Sigmoid colon (tissue), 7 donors: Measurements from ENCODE around the gene EPB41L1. TPM values are rescaled to one million over a fixed set of nuclear protein-coding genes. Genes with fewer than 3 reads are reported as not detected.

Source experiments
- DNase-seq: peaks from one replicate; pipeline ENCODE4 v3.0.0-alpha.2; 2019
- H3K27ac ChIP-seq, 4 donors: fragments of 200-600 bp; sonication (generic); one replicate each; pipeline ENCODE4 v1.5.1; 2016 to 2019; ENCODE audit warnings: mild to moderate bottlenecking in 1 of 4
- H3K27me3 ChIP-seq, 3 donors: fragments of 200-600 bp; sonication (generic); one replicate each; pipeline ENCODE4 v1.5.1; 2019; ENCODE audit warnings: mild to moderate bottlenecking in 1 of 3
- H3K36me3 ChIP-seq, 4 donors: fragments of 200-600 bp; sonication (generic); one replicate each; pipeline ENCODE4 v1.5.1; 2016 to 2019
- H3K4me1 ChIP-seq, 4 donors: fragments of 200-600 bp; sonication (generic); one replicate each; pipeline ENCODE4 v1.5.1; 2017 to 2019
- H3K4me3 ChIP-seq, 4 donors: fragments of 200-600 bp; sonication (generic); one replicate each; pipeline ENCODE4 v1.5.1; 2017 to 2019; ENCODE audit warnings: mild to moderate bottlenecking in 2 of 4, moderate library complexity in 1 of 4
- H3K9me3 ChIP-seq, 4 donors: fragments of 200-600 bp in 3 of 4; sonication (generic) in 3 of 4; one replicate each; pipeline versions ENCODE4 v1.5.1 to v1.6.1; 2013 to 2019
- CTCF ChIP-seq, 4 experiments: fragments of 450-650 bp in 3 of 4; fragments of 200-600 bp in 1 of 4; IDR thresholded peaks; one replicate each; pipeline ENCODE4 v1.5.1; 2016 to 2019; ENCODE audit warnings: antibody characterized with exemption in 4 of 4, mild to moderate bottlenecking in 3 of 4, moderate library complexity in 2 of 4
- EP300 ChIP-seq, 4 donors: sonication (generic); formaldehyde crosslinking; IDR thresholded peaks; one replicate each; pipeline ENCODE4 v1.6.1; 2017; ENCODE audit warnings: antibody characterized with exemption in 4 of 4
- POLR2A ChIP-seq, 2 donors: fragments of 450-650 bp; IDR thresholded peaks; one replicate each; pipeline ENCODE4 v1.6.1; 2016; ENCODE audit warnings: antibody characterized with exemption in 2 of 2, mild to moderate bottlenecking in 2 of 2, moderate library complexity in 2 of 2
- POLR2AphosphoS5 ChIP-seq, 4 donors: sonication (generic); formaldehyde crosslinking; IDR thresholded peaks; one replicate each; pipeline ENCODE4 v1.6.1; 2017; ENCODE audit warnings: antibody characterized with exemption in 4 of 4
- WGBS, 2 donors: extraction: QIAGEN DNeasy Blood & Tissue Kit; methylation state at CpG; one replicate each; pipeline ENCODE4 v1.1.7; 2013; 5-methylcytosine and 5-hydroxymethylcytosine counted together
- intact Hi-C: fragments of 100-400 bp; cut with DNase I; formaldehyde crosslinking; loops from one replicate; pipeline ENCODE4 v1.15.1; 2023
- polyA plus RNA-seq, 3 donors: library from polyadenylated mRNA; stranded (reverse); fragments of 200-250 nt; gene quantifications; one replicate each; pipeline ENCODE4 v1.2.3, GENCODE V29; 2013
- total RNA-seq, 4 donors: library from RNA; depleted of rRNA; stranded (reverse); fragments of >200 nt; gene quantifications; one replicate each; pipeline ENCODE4 v1.1.0, GENCODE V29; 2016
- donor health status: healthy with polysubstance abuse.
- donor health status: Bipolar disorder and iron deficiency.
- donor health status: healthy.

Gene EPB41L1
- total and polyA plus RNA-seq, 7 donors = 14.1 to 61.8 (median 19.3) TPM

GRCh38 chr20:36206641-36207040 is 52.1 kb downstream of the EPB41L1 start:
- H3K4me3 ChIP-seq = no peak overlapping the region
- no peak overlapping the region for H3K27ac ChIP-seq
- H3K4me1 ChIP-seq = no peaks in the 10 kb centered on the region
- WGBS, 2 donors = 90 to 94% methylated on average over 9 of the region's 9 CpGs
- TF ChIP-seq POLR2A (IDR thresholded peaks at IDR 0.05) (no peak), POLR2AphosphoS5 (IDR thresholded peaks at IDR 0.05) (no peak)
- no peaks in the 10 kb centered on the region for H3K9me3 ChIP-seq
- intact Hi-C loops = loop anchor here (10.0 kb wide), 1 partner anchor 398 kb away; the partner anchor contains the start of gene RAB5IF
- H3K27me3 ChIP-seq = no peaks in the 10 kb centered on the region
- H3K36me3 ChIP-seq = peaks cover 0 to 48% (median 0%) of the 10 kb centered on the region in 4 donors
- DNase-seq = no peak

DNA sequence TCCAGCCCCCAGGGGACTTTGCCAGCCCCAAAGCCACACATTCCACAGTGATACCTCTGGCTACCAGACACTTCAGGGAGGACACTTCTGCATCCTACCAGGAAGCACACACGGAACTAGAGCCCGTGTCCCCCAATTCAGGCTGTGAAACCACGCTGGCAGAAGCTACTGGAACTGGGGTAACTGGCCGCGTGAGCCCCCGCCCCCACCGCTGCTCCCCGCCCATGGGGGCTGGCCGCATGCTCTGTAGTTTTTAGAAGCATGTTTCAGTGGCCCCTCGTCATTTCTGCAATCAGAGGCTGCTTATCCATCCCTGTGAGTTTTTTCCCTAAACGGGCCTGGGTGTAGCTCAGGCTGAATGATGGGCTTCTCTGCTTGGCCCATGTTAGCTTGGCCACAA is 53.1 kb downstream of the EPB41L1 start:
- Histone ChIP-seq H3K36me3 (peaks cover 0 to 49% (median 0%) of the 10 kb centered on the region in 4 donors), H3K27me3 (no peaks in the 10 kb centered on the region), H3K4me1 (no peaks in the 10 kb centered on the region), H3K27ac (no peak overlapping the region), H3K9me3 (no peaks in the 10 kb centered on the region), H3K4me3 (no peak overlapping the region)
- DNase-seq = no peak
- intact Hi-C loops = loop anchor here (10.0 kb wide), 1 partner anchor 397 kb away; the partner anchor contains the start of gene RAB5IF
- TF ChIP-seq EP300 (IDR thresholded peaks at IDR 0.05) = no peak
- TF ChIP-seq POLR2A (IDR thresholded peaks at IDR 0.05) = no peak
- TF ChIP-seq CTCF (IDR thresholded peaks at IDR 0.05) = no peak
- WGBS, 2 donors = 89 to 91% methylated on average over 11 of the region's 11 CpGs

DNA sequence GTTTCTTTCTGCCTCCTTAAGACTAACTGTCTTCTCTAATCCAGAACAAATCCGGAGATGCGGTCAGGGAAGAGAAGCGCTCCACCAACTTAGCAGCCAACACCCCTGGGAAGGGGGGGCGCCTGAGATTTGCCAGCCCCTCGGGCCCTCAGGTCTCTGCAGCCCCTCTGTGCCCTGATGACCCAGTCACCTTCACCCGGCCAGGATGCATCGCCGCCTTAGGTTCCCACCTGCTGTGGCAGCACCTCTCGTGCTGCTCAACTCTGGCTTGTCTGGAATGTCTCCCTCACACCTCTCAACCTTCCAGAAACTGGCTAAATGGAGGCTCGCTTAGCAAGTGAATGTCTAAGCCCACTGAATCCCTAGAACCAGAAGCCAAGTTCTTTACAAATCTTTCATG is 53.7 kb downstream of the EPB41L1 start:
- intact Hi-C loops = loop anchor here (10.0 kb wide), 1 partner anchor 397 kb away; the partner anchor contains the start of gene RAB5IF
- H3K4me1 ChIP-seq = no peaks in the 10 kb centered on the region
- H3K27me3 ChIP-seq = no peaks in the 10 kb centered on the region
- TF ChIP-seq CTCF (IDR thresholded peaks at IDR 0.05) (no peak), POLR2AphosphoS5 (IDR thresholded peaks at IDR 0.05) (no peak), POLR2A (IDR thresholded peaks at IDR 0.05) (no peak), EP300 (IDR thresholded peaks at IDR 0.05) (no peak)
- H3K27ac ChIP-seq = no peak overlapping the region
- H3K4me3 ChIP-seq = no peak overlapping the region
- no peaks in the 10 kb centered on the region for H3K9me3 ChIP-seq
- peaks cover 0 to 56% (median 0%) of the 10 kb centered on the region in 4 donors for H3K36me3 ChIP-seq
- DNase-seq = no peak
- 91 to 94% methylated on average over 10 of the region's 10 CpGs for WGBS, 2 donors

DNA sequence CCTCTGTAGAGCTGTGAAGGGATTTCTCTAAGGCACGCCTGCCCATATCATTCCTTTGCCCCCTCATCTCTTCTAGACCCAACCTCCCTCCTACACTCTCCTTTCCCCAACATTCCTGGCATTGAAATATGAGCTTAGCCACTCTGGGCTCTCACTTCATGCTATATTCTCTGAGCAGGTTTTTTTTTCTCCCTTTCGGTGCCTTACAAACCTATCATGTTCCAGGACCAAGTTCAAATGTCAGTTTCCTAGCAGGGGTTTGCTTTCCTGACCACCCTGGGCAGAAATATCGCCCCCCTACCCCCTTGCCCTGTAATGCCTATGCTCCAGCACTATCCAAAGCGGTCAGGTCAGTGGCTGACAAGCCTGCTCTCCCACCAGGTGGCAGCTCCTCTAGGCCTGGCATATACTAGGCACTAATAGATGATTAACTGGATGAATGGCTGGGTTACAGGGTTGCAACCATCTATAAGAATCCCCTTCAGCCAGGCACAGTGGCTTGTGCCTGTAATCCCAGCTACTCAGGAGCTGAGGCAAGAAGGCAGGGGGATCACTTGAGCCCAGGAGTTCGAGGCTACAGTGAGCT is 56.0 kb downstream of the EPB41L1 start:
- intact Hi-C loops = no loop called here
- Histone ChIP-seq H3K27ac (no peak overlapping the region), H3K27me3 (no peaks in the 10 kb centered on the region), H3K9me3 (no peaks in the 10 kb centered on the region), H3K4me3 (no peak overlapping the region), H3K36me3 (peaks cover 0 to 65% (median 4%) of the 10 kb centered on the region in 4 donors), H3K4me1 (no peaks in the 10 kb centered on the region)
- TF ChIP-seq EP300 (IDR thresholded peaks at IDR 0.05) (no peak), POLR2A (IDR thresholded peaks at IDR 0.05) (no peak), POLR2AphosphoS5 (IDR thresholded peaks at IDR 0.05) (no peak), CTCF (IDR thresholded peaks at IDR 0.05) (no peak)
- DNase-seq = no peak
- 86 to 91% methylated on average over 5 of the region's 5 CpGs for WGBS, 2 donors

DNA sequence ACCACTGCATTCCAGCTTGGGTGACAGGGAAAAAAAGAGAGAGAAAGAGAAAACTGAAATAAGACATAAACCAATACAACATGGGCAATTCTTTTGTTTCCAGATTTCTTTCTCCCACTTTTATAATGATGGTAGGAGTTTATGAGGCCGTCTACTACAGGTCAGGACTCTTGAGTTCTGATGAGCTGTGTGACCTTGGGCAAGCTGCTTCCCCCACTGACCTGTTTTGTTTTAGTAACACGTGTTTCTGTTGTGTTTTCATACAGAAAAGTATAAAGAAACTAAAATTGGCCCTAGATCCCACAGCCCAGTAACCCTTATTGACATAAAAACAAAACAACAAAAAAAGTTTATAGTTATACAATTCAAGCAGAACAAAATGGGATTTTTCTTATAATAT is 58.8 kb downstream of the EPB41L1 start:
- TF ChIP-seq POLR2AphosphoS5 (IDR thresholded peaks at IDR 0.05) = no peak
- WGBS, 2 donors = 52 to 68% methylated on average over 2 of the region's 2 CpGs
- H3K36me3 ChIP-seq = peaks cover 0 to 41% (median 4%) of the 10 kb centered on the region in 4 donors

More for the DNA sequence above, 58.8 kb downstream of the EPB41L1 start:
- no peak for DNase-seq
- Histone ChIP-seq H3K27me3 (no peaks in the 10 kb centered on the region), H3K4me3 (no peak overlapping the region), H3K27ac (no peak overlapping the region), H3K9me3 (no peaks in the 10 kb centered on the region), H3K4me1 (no peaks in the 10 kb centered on the region)
- intact Hi-C loops = no loop called here
